Measurements from ENCODE around the gene MYF5.
"Not testable (repeated sequence)": the region's sequence is repeated elsewhere in the genome, so short reads cannot be mapped to it uniquely, and the experiment has no call there.

The MYF5 gene

GRCh38 chr12:80716696-80717469 is at the start of gene MYF5:
Gene MYF5, plus strand, starts transcription at chr12:80716912. Its CDS starts 152 bp downstream, at chr12:80717064.
- DNase-seq (ENCODE audit: low read depth in 2 of 2, low spot score in 1 of 2) = no peak

DNA sequence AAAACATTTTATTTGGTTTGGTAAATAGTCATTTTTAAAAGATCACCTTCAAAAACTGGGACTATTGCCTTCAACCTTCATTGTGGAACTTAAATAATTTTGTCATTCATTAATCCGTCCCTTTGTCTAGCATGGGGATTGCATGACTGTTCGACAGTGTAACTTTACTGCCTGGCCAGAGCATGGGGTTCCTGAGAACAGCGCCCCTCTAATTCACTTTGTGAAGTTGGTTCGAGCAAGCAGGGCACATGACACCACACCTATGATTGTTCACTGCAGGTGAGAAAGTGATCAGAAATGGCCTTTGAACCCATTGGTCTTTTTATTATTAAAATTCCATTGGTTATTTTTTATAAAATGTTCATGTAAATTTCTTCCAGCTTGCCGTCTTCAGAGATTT is 46.5 kb upstream of the MYF5 start:
- DNase-seq (ENCODE audit: low read depth in 2 of 2, low spot score in 1 of 2) = no peak

- not testable (repeated sequence) for DNase-seq (ENCODE audit: low read depth in 2 of 2, low spot score in 1 of 2)
These were observed 40.6 kb upstream of the MYF5 start for GRCh38 chr12:80676042-80676636.

GRCh38 chr12:80676856-80677255 is 39.9 kb upstream of the MYF5 start:
- no peak for DNase-seq (ENCODE audit: low read depth in 2 of 2, low spot score in 1 of 2)

DNA sequence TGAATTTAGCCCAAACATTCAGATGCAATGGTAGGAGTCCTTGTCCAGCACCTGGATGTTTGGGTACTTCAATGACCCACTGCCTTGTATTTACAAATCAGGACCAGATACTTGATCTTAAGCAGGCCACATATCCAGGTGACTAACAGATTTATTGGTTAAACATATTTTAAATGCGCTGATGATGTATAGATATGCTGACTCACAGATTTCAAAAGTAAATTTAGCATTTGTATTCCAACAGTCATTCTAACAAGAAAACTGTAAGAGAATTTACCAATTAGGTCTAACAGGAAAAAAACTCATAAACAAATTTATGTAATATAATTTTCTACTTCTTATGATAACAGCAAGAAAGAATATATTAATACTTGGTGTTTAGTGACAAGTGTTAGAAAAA is 38.7 kb upstream of the MYF5 start:
- no peak for DNase-seq (ENCODE audit: low read depth in 2 of 2, low spot score in 1 of 2)

GRCh38 chr12:80679346-80680131 is 37.2 kb upstream of the MYF5 start:
- no peak for DNase-seq (ENCODE audit: low read depth in 2 of 2, low spot score in 1 of 2)

DNA sequence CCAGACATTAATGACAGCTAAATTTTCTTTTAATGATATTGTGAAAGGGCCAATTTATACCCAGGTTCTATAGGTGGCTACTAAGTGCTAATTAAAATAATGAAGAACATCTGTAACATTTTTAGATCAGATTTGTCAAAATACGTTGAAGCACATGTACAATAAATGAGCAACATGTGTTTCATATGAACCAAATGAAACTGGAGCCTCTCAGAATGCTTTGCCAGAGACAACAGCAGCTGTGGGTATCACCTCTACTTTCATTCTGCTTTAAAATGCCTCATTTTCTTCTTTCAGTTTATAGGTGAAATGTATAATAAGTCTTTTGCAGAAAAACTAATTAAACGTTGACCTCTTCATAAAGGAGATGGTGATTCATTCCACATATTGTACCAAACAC is 35.4 kb upstream of the MYF5 start:
- no peak for DNase-seq (ENCODE audit: low read depth in 2 of 2, low spot score in 1 of 2)

GRCh38 chr12:80681786-80682185 is 34.9 kb upstream of the MYF5 start:
- no peak for DNase-seq (ENCODE audit: low read depth in 2 of 2, low spot score in 1 of 2)

GRCh38 chr12:80684077-80684495 is 32.6 kb upstream of the MYF5 start:
- DNase-seq (ENCODE audit: low read depth in 2 of 2, low spot score in 1 of 2) = no peak

DNA sequence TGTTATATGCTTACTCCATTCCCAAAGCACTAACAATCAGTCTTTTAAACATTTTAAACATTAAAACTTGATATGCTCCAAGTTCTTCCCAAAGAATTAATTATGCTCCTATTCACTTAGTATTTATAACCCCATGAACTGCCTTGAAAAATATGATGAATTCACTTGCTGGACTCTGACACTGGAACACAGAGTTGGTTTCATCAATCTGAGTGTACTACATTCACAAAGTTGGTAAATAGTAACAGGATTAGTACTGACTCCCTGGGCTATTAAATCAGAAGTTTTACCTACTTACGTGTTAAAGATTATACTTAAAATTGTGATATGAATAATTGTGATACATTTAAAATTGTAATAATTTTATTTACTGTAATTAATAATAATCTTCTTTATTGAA is 26.6 kb upstream of the MYF5 start:
- no peak for DNase-seq (ENCODE audit: low read depth in 2 of 2, low spot score in 1 of 2)

DNA sequence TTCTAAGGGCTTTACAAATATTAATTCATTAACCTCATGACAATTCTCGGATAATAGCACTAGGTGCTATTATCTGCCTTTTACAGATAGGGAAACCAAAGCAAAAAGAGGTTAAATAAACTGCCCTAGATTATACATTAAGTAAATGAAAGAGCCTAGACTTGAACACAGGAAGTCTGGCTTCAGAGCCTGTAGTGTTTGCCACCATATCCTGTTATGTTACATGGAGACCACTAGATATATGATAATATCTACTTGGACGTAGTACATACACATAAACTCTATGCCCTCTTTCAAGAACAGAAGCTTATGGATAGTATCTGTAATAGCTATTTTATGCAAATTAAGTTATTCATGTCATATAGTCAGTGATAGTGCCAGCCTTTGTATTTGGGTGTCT is 26.2 kb upstream of the MYF5 start:
- no peak for DNase-seq (ENCODE audit: low read depth in 2 of 2, low spot score in 1 of 2)

DNA sequence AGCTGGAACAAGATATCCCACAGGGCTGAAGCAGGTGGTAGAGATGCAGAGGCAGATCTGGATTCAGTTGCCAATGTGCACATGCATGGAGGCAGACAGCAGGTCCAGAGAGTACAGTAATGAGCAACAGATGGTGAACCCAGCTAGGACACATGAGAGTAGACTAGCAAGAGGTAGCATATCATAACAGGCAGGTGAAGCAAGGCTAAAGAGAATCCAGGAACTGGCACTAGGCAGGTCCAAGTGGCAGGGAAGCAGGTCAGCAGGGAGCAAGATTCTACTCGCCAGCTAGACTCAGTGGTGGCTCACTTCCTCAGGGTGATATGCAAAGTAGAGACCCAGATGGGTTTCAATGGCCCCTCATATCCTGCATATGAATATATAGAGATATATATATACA is 24.6 kb upstream of the MYF5 start:
- DNase-seq (ENCODE audit: low read depth in 2 of 2, low spot score in 1 of 2) = no peak

GRCh38 chr12:80697270-80697887 is 19.3 kb upstream of the MYF5 start:
- DNase-seq (ENCODE audit: low read depth in 2 of 2, low spot score in 1 of 2) = no peak

DNA sequence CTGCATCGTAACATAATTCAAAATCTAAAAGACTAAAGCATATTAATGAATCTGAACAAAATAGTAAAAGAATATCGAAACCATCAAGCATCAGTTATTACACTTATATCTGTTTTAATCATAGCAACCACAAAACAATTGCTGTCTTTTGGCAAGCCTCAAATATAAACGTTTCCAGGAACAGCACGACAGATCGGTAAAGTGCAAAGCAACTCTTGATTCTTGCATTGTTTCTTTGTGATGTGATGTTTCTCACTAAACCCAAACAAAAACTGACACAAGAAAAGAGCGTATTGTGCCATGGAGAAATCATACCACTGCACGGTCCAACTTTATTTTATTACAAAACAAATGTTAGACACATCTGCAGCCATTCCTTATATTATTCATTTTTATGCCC is 18.5 kb upstream of the MYF5 start:
- no peak for DNase-seq (ENCODE audit: low read depth in 2 of 2, low spot score in 1 of 2)

DNA sequence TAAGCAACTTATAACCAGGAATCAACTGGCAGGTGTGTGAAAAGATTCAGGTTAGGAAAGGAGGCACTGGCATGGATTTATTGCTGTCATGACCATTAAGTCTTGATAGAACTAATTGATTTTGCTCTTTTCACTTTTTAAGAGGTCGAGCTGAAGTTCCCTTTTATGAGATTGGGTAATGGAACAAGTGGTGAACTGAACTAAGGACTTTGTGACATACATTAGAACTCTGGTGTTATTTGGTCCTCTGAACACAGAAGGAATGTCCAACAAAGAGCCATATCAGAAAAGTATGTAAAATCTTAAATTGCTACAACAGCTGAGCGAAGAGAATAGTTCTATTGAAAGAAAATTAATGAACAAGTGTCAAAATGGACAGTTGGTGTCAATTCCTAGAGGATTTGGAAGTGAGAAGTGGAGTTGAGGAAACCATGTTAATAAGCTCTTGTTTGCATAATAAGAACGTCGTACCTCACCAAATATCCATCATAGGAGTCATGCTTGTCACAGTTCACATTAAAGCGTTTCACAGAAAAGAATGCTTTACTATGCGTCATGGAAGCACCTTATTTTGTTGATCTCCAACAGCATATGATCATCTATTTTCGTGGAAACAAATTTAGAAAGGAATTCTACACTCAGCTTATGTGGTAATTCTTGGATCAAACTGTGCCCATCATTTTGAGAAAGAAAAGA is 17.7 kb upstream of the MYF5 start:
- DNase-seq (ENCODE audit: low read depth in 2 of 2, low spot score in 1 of 2) = no peak

- DNase-seq (ENCODE audit: low read depth in 2 of 2, low spot score in 1 of 2) = no peak
These were observed 16.4 kb upstream of the MYF5 start for GRCh38 chr12:80700327-80700726.

DNA sequence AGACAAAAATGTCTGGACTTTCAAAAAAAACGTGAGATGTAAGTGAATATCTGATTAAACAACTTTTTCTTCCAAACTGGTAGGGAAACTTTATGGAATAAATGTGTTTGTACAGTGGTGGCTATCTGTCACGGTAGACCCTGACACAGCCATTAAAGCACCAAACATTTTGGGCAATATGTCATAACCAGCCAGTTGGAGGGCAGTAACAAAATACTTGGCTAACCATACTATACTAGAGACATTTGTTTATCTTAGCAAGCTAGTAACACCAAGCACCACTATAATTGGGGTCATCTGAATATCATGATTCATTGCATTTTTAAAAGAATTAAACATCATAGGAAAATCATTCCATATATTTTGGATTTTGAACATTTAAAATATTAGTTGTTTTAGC is 15.3 kb upstream of the MYF5 start:
- DNase-seq (ENCODE audit: low read depth in 2 of 2, low spot score in 1 of 2) = no peak

DNA sequence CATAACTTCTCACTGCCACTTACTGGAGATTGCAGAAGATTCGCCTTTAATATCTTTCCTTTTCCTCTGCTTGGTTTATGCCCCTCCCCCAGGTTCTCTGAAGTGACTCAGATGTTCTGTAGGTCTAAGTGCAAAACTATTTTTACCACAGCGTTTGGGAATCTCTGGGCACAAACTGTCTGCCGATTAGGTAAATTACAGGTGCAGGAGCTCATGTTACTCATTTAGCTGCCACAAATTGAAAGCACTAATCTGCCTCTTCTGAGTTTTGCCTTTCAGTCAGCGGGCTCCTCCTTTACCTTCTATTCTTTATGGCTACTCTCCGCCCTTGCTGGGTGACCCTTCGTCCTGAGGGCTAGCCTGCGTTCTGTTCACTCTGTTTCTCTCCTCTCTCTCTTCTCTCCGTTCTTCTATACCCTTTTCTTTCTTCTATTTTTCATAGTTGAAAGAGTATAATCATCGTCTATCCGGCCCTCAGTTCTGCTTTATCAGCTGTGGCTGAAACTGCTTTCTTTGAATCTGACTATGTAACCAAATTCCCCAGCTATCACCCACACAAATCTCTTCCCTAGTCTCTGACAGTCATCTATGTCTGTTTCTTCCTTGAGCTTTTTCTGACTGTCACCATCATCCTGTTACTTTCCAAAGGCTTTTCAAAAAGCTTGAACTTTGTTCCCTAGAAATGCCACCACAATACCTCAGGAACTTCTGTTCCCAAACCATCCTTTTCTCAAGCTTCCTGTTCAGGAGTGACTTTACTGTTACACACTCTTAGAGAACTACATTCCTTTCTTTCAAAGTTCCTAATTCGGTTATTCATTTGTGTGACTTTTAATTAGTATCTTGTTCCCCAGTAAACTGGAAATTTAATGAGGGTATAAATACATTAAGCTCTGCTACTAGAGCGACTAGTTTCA is 13.6 kb upstream of the MYF5 start:
- no peak for DNase-seq (ENCODE audit: low read depth in 2 of 2, low spot score in 1 of 2)

GRCh38 chr12:80704420-80704819 is 12.3 kb upstream of the MYF5 start:
- DNase-seq (ENCODE audit: low read depth in 2 of 2, low spot score in 1 of 2) = no peak
